Left ventricle myocardium inferior (tissue), 1 donor: ENCODE data around the gene DRD1. TPM values are rescaled to one million over a fixed set of nuclear protein-coding genes. Genes with fewer than 3 reads are reported as not detected.
"Not testable (repeated sequence)": the region's sequence is repeated elsewhere in the genome, so short reads cannot be mapped to it uniquely, and the experiment has no call there.

Experiments used
- DNase-seq: peaks from one replicate; pipeline ENCODE4 v3.0.0-alpha.2; 2020
- H3K27ac ChIP-seq: fragments of 200-600 bp; replicated peaks from 2 replicates; pipeline ENCODE4 v1.8.0; 2021
- H3K27me3 ChIP-seq: fragments of 200-600 bp; 2 replicates; pipeline ENCODE4 v1.8.0; 2021; ENCODE audit warnings: low read depth
- H3K36me3 ChIP-seq: fragments of 200-600 bp; 2 replicates; pipeline ENCODE4 v1.8.0; 2021
- H3K4me1 ChIP-seq: fragments of 200-600 bp; 2 replicates; pipeline ENCODE4 v1.8.0; 2021
- H3K4me3 ChIP-seq: fragments of 200-600 bp; 2 replicates; pipeline ENCODE4 v1.8.0; 2021; ENCODE audit warnings: mild to moderate bottlenecking, moderate library complexity
- H3K9me3 ChIP-seq: fragments of 200-600 bp; replicated peaks from 2 replicates; pipeline ENCODE4 v1.8.0; 2021
- CTCF ChIP-seq: fragments of 200-600 bp; IDR thresholded peaks from 2 replicates; pipeline ENCODE4 v1.8.0; 2021; ENCODE audit warnings: antibody characterized with exemption, mild to moderate bottlenecking, borderline replicate concordance
- intact Hi-C: fragments of 100-400 bp; cut with micrococcal nuclease; formaldehyde crosslinking; loops from one replicate; pipeline ENCODE4 v1.11.0; 2022
- total RNA-seq: library from RNA; stranded (reverse); fragmentation: NEBNext Ultra II Directional; extraction: Animal tissue kit (Norgen Biotek cat#: 25700); gene quantifications from one replicate; pipeline ENCODE4 v1.2.1, GENCODE V29; 2021
- donor health status: DM: no; HTN: yes; CAD: no; lungs with severe emphysema.

DRD1 gene
- total RNA-seq, 1 donor from 2014 or later, result not detected

GRCh38 chr5:175415303-175415702, 28.7 kb downstream of the DRD1 start:
- Histone ChIP-seq H3K9me3 (peaks cover 4% of the 10 kb centered on the region), H3K27me3 (peaks cover 17% of the 10 kb centered on the region), H3K27ac (no peak overlapping the region), H3K36me3 (no peaks in the 10 kb centered on the region), H3K4me3 (no peak overlapping the region), H3K4me1 (no peaks in the 10 kb centered on the region)
- intact Hi-C loops, result no loop called here
- no peak for TF ChIP-seq CTCF
- no peak for DNase-seq

- no peaks in the 10 kb centered on the region for H3K36me3 ChIP-seq
- no peak for DNase-seq
- TF ChIP-seq CTCF, result no peak
- intact Hi-C loops, result no loop called here
- peaks cover 8% of the 10 kb centered on the region for H3K27me3 ChIP-seq
- H3K4me3 ChIP-seq, result no peak overlapping the region
- H3K9me3 ChIP-seq, result peaks cover 4% of the 10 kb centered on the region
- no peak overlapping the region for H3K27ac ChIP-seq
- H3K4me1 ChIP-seq, result no peaks in the 10 kb centered on the region
Measured at GRCh38 chr5:175410926-175411325, 33.1 kb downstream of the DRD1 start.

- DNase-seq, result no peak
- TF ChIP-seq CTCF, result no peak
- intact Hi-C loops, result no loop called here
- Histone ChIP-seq H3K27ac (no peak overlapping the region), H3K36me3 (no peaks in the 10 kb centered on the region), H3K9me3 (peaks cover 4% of the 10 kb centered on the region), H3K4me1 (no peaks in the 10 kb centered on the region), H3K27me3 (no peaks in the 10 kb centered on the region), H3K4me3 (no peak overlapping the region)
Measured at GRCh38 chr5:175406300-175406699, 37.7 kb downstream of the DRD1 start.

- H3K36me3 ChIP-seq, H3K9me3 ChIP-seq, H3K27ac ChIP-seq, H3K4me1 ChIP-seq, H3K4me3 ChIP-seq, intact Hi-C loops, DNase-seq: not testable (repeated sequence)
- H3K27me3 ChIP-seq, result peaks cover 17% of the 10 kb centered on the region
Measured at GRCh38 chr5:175397590-175398297, 46.2 kb downstream of the DRD1 start.

- H3K27ac ChIP-seq, H3K36me3 ChIP-seq, H3K4me1 ChIP-seq, intact Hi-C loops, H3K4me3 ChIP-seq, H3K9me3 ChIP-seq, DNase-seq: not testable (repeated sequence)
- peaks cover 17% of the 10 kb centered on the region for H3K27me3 ChIP-seq
Measured at GRCh38 chr5:175395430-175395829, 48.6 kb downstream of the DRD1 start.

- Histone ChIP-seq H3K4me3 (no peak overlapping the region), H3K36me3 (no peaks in the 10 kb centered on the region), H3K27ac (no peak overlapping the region), H3K4me1 (no peaks in the 10 kb centered on the region), H3K27me3 (peaks cover 23% of the 10 kb centered on the region), H3K9me3 (no peaks in the 10 kb centered on the region)
- no peak for DNase-seq
- TF ChIP-seq CTCF, result no peak
- intact Hi-C loops, result no loop called here
Measured at GRCh38 chr5:175394601-175395000, 49.4 kb downstream of the DRD1 start.
